Vagina (tissue), 2 donors: ENCODE measurements around the gene MFSD12. TPM values are rescaled to one million over a fixed set of nuclear protein-coding genes. Genes with fewer than 3 reads are reported as not detected.

Experiments used
- DNase-seq, 2 donors: peaks; one replicate each; pipeline ENCODE4 v3.0.0-alpha.2; 2017; ENCODE audit errors: extremely low spot score in 2 of 2
- H3K27ac ChIP-seq: fragments of 200-600 bp; sonication (generic); one replicate; pipeline ENCODE4 v1.5.1; 2019
- H3K27me3 ChIP-seq: fragments of 200-600 bp; sonication (generic); one replicate; pipeline ENCODE4 v1.5.1; 2019
- H3K36me3 ChIP-seq, 2 donors: fragments of 200-600 bp; sonication (generic); one replicate each; pipeline ENCODE4 v1.5.1; 2017 to 2019
- H3K4me1 ChIP-seq: fragments of 200-600 bp; sonication (generic); one replicate; pipeline ENCODE4 v1.5.1; 2019
- H3K4me3 ChIP-seq, 2 donors: fragments of 200-600 bp; sonication (generic); 1 replicate in 1 of 2; 2 replicates in 1 of 2; pipeline ENCODE4 v1.5.1; 2016 to 2019
- H3K9me3 ChIP-seq: fragments of 200-600 bp; sonication (generic); one replicate; pipeline ENCODE4 v1.5.1; 2019
- CTCF ChIP-seq, 3 experiments: fragments of 450-650 bp in 2 of 3; fragments of 200-600 bp in 1 of 3; sonication (generic) in 1 of 3; IDR thresholded peaks; one replicate each; pipeline ENCODE4 v1.5.1; 2017 to 2019; ENCODE audit warnings: antibody characterized with exemption in 3 of 3, mild to moderate bottlenecking in 2 of 3, moderate library complexity in 2 of 3
- POLR2A ChIP-seq, 2 donors: fragments of 450-650 bp; IDR thresholded peaks; one replicate each; pipeline ENCODE4 v1.6.1; 2017; ENCODE audit warnings: antibody characterized with exemption in 2 of 2, mild to moderate bottlenecking in 2 of 2, moderate library complexity in 2 of 2
- POLR2AphosphoS5 ChIP-seq, 2 donors: sonication (generic); formaldehyde crosslinking; IDR thresholded peaks; one replicate each; pipeline ENCODE4 v1.9.0; 2017; ENCODE audit warnings: antibody characterized with exemption in 2 of 2, mild to moderate bottlenecking in 2 of 2, low read depth in 1 of 2; ENCODE audit not compliant: insufficient read depth in 1 of 2
- intact Hi-C: fragments of 100-400 bp; cut with DNase I; formaldehyde crosslinking; loops from one replicate; pipeline ENCODE4 v1.15.1; 2023
- total RNA-seq: library from RNA; depleted of rRNA; stranded (reverse); fragments of >200 nt; gene quantifications from one replicate; pipeline ENCODE4 v1.2.3, GENCODE V29; 2016

MFSD12 gene
- total RNA-seq, 1 donor from 2014 or later = 48.4 TPM

- intact Hi-C loops = no loop called here
- DNase-seq = no peak
- TF ChIP-seq CTCF (IDR thresholded peaks at IDR 0.05) (no peak), POLR2A (IDR thresholded peaks at IDR 0.05) (no peak), POLR2AphosphoS5 (IDR thresholded peaks at IDR 0.05; ENCODE audit: insufficient read depth in 1 of 2, low read depth in 1 of 2) (no peak)
- peaks cover 0 to 52% of the 10 kb centered on the region in 2 donors for H3K36me3 ChIP-seq
- H3K27me3 ChIP-seq = no peaks in the 10 kb centered on the region
- H3K27ac ChIP-seq = no peak overlapping the region
- peaks cover 11% of the 10 kb centered on the region for H3K4me1 ChIP-seq
- H3K9me3 ChIP-seq = no peaks in the 10 kb centered on the region
- no peak overlapping the region for H3K4me3 ChIP-seq
These were observed 22.2 kb downstream of the MFSD12 start for GRCh38 chr19:3535235-3535535.

GRCh38 chr19:3534375-3535234, 22.8 kb downstream of the MFSD12 start:
- intact Hi-C loops = no loop called here
- Histone ChIP-seq H3K4me3 (no peak overlapping the region), H3K4me1 (peaks cover 11% of the 10 kb centered on the region), H3K9me3 (no peaks in the 10 kb centered on the region), H3K27me3 (no peaks in the 10 kb centered on the region), H3K36me3 (peaks cover 0 to 52% of the 10 kb centered on the region in 2 donors), H3K27ac (no peak overlapping the region)
- no peak for DNase-seq
- TF ChIP-seq POLR2AphosphoS5 (IDR thresholded peaks at IDR 0.05; ENCODE audit: insufficient read depth in 1 of 2, low read depth in 1 of 2) (no peak), CTCF (IDR thresholded peaks at IDR 0.05) (no peak), POLR2A (IDR thresholded peaks at IDR 0.05) (no peak)

GRCh38 chr19:3533563-3534216, 23.7 kb downstream of the MFSD12 start:
- H3K9me3 ChIP-seq = no peaks in the 10 kb centered on the region
- TF ChIP-seq CTCF (IDR thresholded peaks at IDR 0.05) (no peak), POLR2AphosphoS5 (IDR thresholded peaks at IDR 0.05; ENCODE audit: insufficient read depth in 1 of 2, low read depth in 1 of 2) (no peak), POLR2A (IDR thresholded peaks at IDR 0.05) (no peak)
- no peak overlapping the region for H3K27ac ChIP-seq
- no peaks in the 10 kb centered on the region for H3K27me3 ChIP-seq
- DNase-seq = no peak
- H3K4me1 ChIP-seq = peaks cover 11% of the 10 kb centered on the region
- H3K4me3 ChIP-seq = no peak overlapping the region
- peaks cover 0 to 52% of the 10 kb centered on the region in 2 donors for H3K36me3 ChIP-seq
- intact Hi-C loops = no loop called here

GRCh38 chr19:3533033-3533432, 24.4 kb downstream of the MFSD12 start:
- Histone ChIP-seq H3K27ac (no peak overlapping the region), H3K9me3 (no peaks in the 10 kb centered on the region), H3K4me1 (peaks cover 11% of the 10 kb centered on the region), H3K27me3 (no peaks in the 10 kb centered on the region), H3K4me3 (no peak overlapping the region), H3K36me3 (peaks cover 0 to 55% of the 10 kb centered on the region in 2 donors)
- TF ChIP-seq CTCF (IDR thresholded peaks at IDR 0.05) (no peak), POLR2AphosphoS5 (IDR thresholded peaks at IDR 0.05; ENCODE audit: insufficient read depth in 1 of 2, low read depth in 1 of 2) (no peak)
- DNase-seq = no peak
- intact Hi-C loops = no loop called here
